HEK293 (cell line): Measurements from ENCODE around the gene RHBDD1.

Experiments
- CTCF ChIA-PET: fragments of 350-600 bp; formaldehyde crosslinking; extraction: SDS; loops from one replicate; lab custom pipeline; 2021; ENCODE audit warnings: antibody characterized with exemption; lab: Yijun Ruan, JAX
- POLR2A ChIA-PET: fragments of 300-600 bp; formaldehyde crosslinking; extraction: SDS; loops from one replicate; lab custom pipeline; 2020; ENCODE audit warnings: antibody characterized with exemption, inconsistent platforms; lab: Yijun Ruan, JAX
- H3K27ac ChIP-seq: fragments of 200-500 bp; sonication (Bioruptor generic); 2 replicates; pipeline ENCODE4 v1.5.1; 2014; ENCODE audit warnings: low read depth, low read length, control low read depth, inconsistent platforms; ENCODE audit errors: extremely low read depth
- H3K36me3 ChIP-seq, 2 experiments: fragments of 200-500 bp in 1 of 2; sonication (Bioruptor generic) in 1 of 2; 1 replicate in 1 of 2; 2 replicates in 1 of 2; pipeline ENCODE4 v1.5.1; 2014 to 2017; ENCODE audit warnings: inconsistent platforms in 2 of 2, low read length in 2 of 2; ENCODE audit not compliant: control insufficient read depth in 2 of 2, insufficient read depth in 1 of 2
- H3K4me1 ChIP-seq: fragments of 200-500 bp; sonication (Bioruptor generic); 2 replicates; pipeline ENCODE4 v1.5.1; 2014; ENCODE audit warnings: mild to moderate bottlenecking, low read length, inconsistent platforms; ENCODE audit not compliant: control insufficient read depth, insufficient read depth
- H3K4me3 ChIP-seq: 2 replicates; pipeline ENCODE4 v1.5.1; 2011; ENCODE audit warnings: low read depth, mild to moderate bottlenecking, control low read depth, low read length, moderate library complexity
- H3K9me3 ChIP-seq: fragments of 200-500 bp; sonication (Bioruptor generic); 2 replicates; pipeline ENCODE4 v1.5.1; 2014; ENCODE audit warnings: low read depth, low read length, inconsistent platforms; ENCODE audit not compliant: control insufficient read depth, insufficient read depth
- INSM2 ChIP-seq: fragments of 450-650 bp; formaldehyde crosslinking; IDR thresholded peaks from 2 replicates; pipeline ENCODE4 v1.5.1; 2016; ENCODE audit warnings: missing biosample characterization, missing genetic modification characterization
- MZF1 ChIP-seq: fragments of 450-650 bp; formaldehyde crosslinking; IDR thresholded peaks from 2 replicates; pipeline ENCODE4 v1.5.1; 2017; ENCODE audit warnings: missing biosample characterization, missing genetic modification characterization, borderline replicate concordance
- SALL2 ChIP-seq: fragments of 450-650 bp; formaldehyde crosslinking; IDR thresholded peaks from 2 replicates; pipeline ENCODE4 v1.5.0; 2017; ENCODE audit warnings: missing biosample characterization, mild to moderate bottlenecking, missing genetic modification characterization, borderline replicate concordance
- SCRT1 ChIP-seq: fragments of 450-650 bp; formaldehyde crosslinking; IDR thresholded peaks from 2 replicates; pipeline ENCODE4 v1.5.1; 2016; ENCODE audit warnings: missing biosample characterization, missing genetic modification characterization, borderline replicate concordance
- ZBTB49 ChIP-seq: fragments of 450-650 bp; formaldehyde crosslinking; IDR thresholded peaks from 2 replicates; pipeline ENCODE4 v1.5.1; 2016; ENCODE audit warnings: missing biosample characterization, missing genetic modification characterization, low read depth
- ZBTB6 ChIP-seq: fragments of 450-650 bp; formaldehyde crosslinking; IDR thresholded peaks from 2 replicates; pipeline ENCODE4 v1.5.1; 2017; ENCODE audit warnings: missing biosample characterization, missing genetic modification characterization
- ZNF146 ChIP-seq: fragments of 450-650 bp; formaldehyde crosslinking; IDR thresholded peaks from 2 replicates; pipeline ENCODE4 v1.5.1; 2016; ENCODE audit warnings: missing biosample characterization, missing genetic modification characterization
- ZNF2 ChIP-seq: fragments of 450-650 bp; formaldehyde crosslinking; IDR thresholded peaks from 2 replicates; pipeline ENCODE4 v1.5.1; 2016; ENCODE audit warnings: missing biosample characterization, missing genetic modification characterization
- ZNF202 ChIP-seq: fragments of 450-650 bp; formaldehyde crosslinking; IDR thresholded peaks from 2 replicates; pipeline ENCODE4 v1.5.1; 2016; ENCODE audit warnings: missing biosample characterization, missing genetic modification characterization, borderline replicate concordance
- ZNF223 ChIP-seq: fragments of 450-650 bp; formaldehyde crosslinking; IDR thresholded peaks from 2 replicates; pipeline ENCODE4 v1.5.1; 2016; ENCODE audit warnings: missing biosample characterization, missing genetic modification characterization
- ZNF274 ChIP-seq, 2 experiments: fragments of 200-500 bp in 1 of 2; fragments of 450-650 bp in 1 of 2; sonication (Bioruptor generic) in 1 of 2; formaldehyde crosslinking in 1 of 2; IDR thresholded peaks; 2 replicates each; pipeline versions ENCODE4 v1.5.1 to v1.6.1; 2014 to 2016; ENCODE audit warnings: borderline replicate concordance in 1 of 2, inconsistent platforms in 1 of 2, low read length in 1 of 2, missing biosample characterization in 1 of 2, missing genetic modification characterization in 1 of 2
- ZNF394 ChIP-seq: fragments of 450-650 bp; formaldehyde crosslinking; IDR thresholded peaks from 2 replicates; pipeline ENCODE4 v1.5.1; 2016; ENCODE audit warnings: missing biosample characterization, missing genetic modification characterization, mild to moderate bottlenecking, moderate library complexity, borderline replicate concordance
- ZNF433 ChIP-seq: fragments of 450-650 bp; formaldehyde crosslinking; IDR thresholded peaks from 2 replicates; pipeline ENCODE4 v1.5.1; 2016; ENCODE audit warnings: missing biosample characterization, missing genetic modification characterization, low read depth
- ZNF549 ChIP-seq: fragments of 450-650 bp; IDR thresholded peaks from 2 replicates; pipeline ENCODE4 v1.5.1; 2018; ENCODE audit warnings: missing biosample characterization, missing genetic modification characterization, mild to moderate bottlenecking, inconsistent platforms, moderate library complexity
- ZNF560 ChIP-seq: fragments of 450-650 bp; formaldehyde crosslinking; IDR thresholded peaks from 2 replicates; pipeline ENCODE4 v1.5.1; 2017; ENCODE audit warnings: missing biosample characterization, missing genetic modification characterization, borderline replicate concordance
- ZNF664 ChIP-seq: fragments of 450-650 bp; formaldehyde crosslinking; IDR thresholded peaks from 2 replicates; pipeline ENCODE4 v1.5.1; 2016; ENCODE audit warnings: missing biosample characterization, missing genetic modification characterization
- ZXDB ChIP-seq: fragments of 450-650 bp; formaldehyde crosslinking; IDR thresholded peaks from 2 replicates; pipeline ENCODE4 v1.5.1; 2016; ENCODE audit warnings: missing biosample characterization, missing genetic modification characterization

Gene RHBDD1

GRCh38 chr2:226956659-226957058, 120.8 kb downstream of the RHBDD1 start:
- ChIA-PET CTCF (no interaction called here), POLR2A (no interaction called here)
- H3K4me3 ChIP-seq = no peak overlapping the region
- H3K36me3 ChIP-seq = no peaks in the 10 kb centered on the region
- no peaks in the 10 kb centered on the region for H3K9me3 ChIP-seq
- H3K27ac ChIP-seq = no peak overlapping the region
- TF ChIP-seq ZNF664 (tag by site-specific recombination) (no peak), ZNF202 (tag by site-specific recombination) (no peak)
- H3K4me1 ChIP-seq = no peaks in the 10 kb centered on the region

GRCh38 chr2:226959418-226959817, 123.6 kb downstream of the RHBDD1 start:
- H3K4me3 ChIP-seq = no peak overlapping the region
- H3K36me3 ChIP-seq = no peaks in the 10 kb centered on the region
- H3K27ac ChIP-seq = no peak overlapping the region
- ChIA-PET POLR2A (no interaction called here), CTCF (no interaction called here)
- TF ChIP-seq ZNF560 (tag by site-specific recombination) (no peak), ZNF146 (tag by site-specific recombination) (0 out of 2 replicates have a peak, but pooled peaks have one; percentile 6)
- H3K9me3 ChIP-seq = no peaks in the 10 kb centered on the region
- no peaks in the 10 kb centered on the region for H3K4me1 ChIP-seq

- Histone ChIP-seq H3K27ac (no peak overlapping the region), H3K36me3 (no peaks in the 10 kb centered on the region), H3K4me3 (no peak overlapping the region), H3K9me3 (no peaks in the 10 kb centered on the region), H3K4me1 (no peaks in the 10 kb centered on the region)
- ChIA-PET POLR2A (no interaction called here), CTCF (no interaction called here)
- no peak for TF ChIP-seq ZBTB6 (tag by site-specific recombination)
- TF ChIP-seq SALL2 = no peak
- no peak for TF ChIP-seq ZNF433 (tag by site-specific recombination)
- TF ChIP-seq INSM2 (tag by site-specific recombination) = no peak
- TF ChIP-seq ZXDB (tag by site-specific recombination) = no peak
- no peak for TF ChIP-seq ZNF274 (IDR thresholded peaks at IDR 0.05; ENCODE audit: low read length)
- no peak for TF ChIP-seq ZNF274 (tag by site-specific recombination; IDR thresholded peaks at IDR 0.05; ENCODE audit: borderline replicate concordance)
- TF ChIP-seq ZNF223 (tag by site-specific recombination) = no peak
- no peak for TF ChIP-seq ZNF2 (tag by site-specific recombination)
- no peak for TF ChIP-seq ZNF549 (tag by site-specific recombination)
- TF ChIP-seq MZF1 (tag by site-specific recombination) = no peak
- TF ChIP-seq SCRT1 = no peak
- no peak for TF ChIP-seq ZNF394 (tag by site-specific recombination)
- TF ChIP-seq ZBTB49 = no peak
Observed at GRCh38 chr2:226962176-226962773, 126.4 kb downstream of the RHBDD1 start.
